ENCODE data around the gene ADGRL3.
"Not testable (repeated sequence)": the region's sequence is repeated elsewhere in the genome, so short reads cannot be mapped to it uniquely, and the experiment has no call there.

ADGRL3 gene

GRCh38 chr4:61509721-61510241, 309.7 kb downstream of the ADGRL3 start:
- not testable (repeated sequence) for DNase-seq

GRCh38 chr4:61511716-61512488, 311.8 kb downstream of the ADGRL3 start:
- DNase-seq: no peak

DNA sequence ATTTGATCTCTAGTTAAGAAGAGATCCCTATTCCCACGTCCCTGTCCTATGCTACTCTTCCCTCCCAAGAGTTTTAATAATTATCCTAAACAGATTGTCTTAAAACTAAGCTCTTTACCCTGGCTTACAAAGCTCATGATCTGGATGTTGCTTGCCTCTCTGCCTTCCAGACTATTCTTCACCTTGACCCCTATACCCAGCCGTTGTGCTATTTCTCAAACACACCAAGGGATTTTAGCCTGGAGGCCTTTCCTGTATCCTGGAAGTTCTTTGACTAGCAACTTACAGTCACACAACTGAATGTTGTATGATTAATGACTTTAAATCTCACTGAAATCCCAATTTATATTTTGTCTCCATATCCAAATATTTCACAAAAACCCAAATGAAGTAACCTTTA, 314.9 kb downstream of the ADGRL3 start:
- DNase-seq: no peak

GRCh38 chr4:61517144-61517543, 317.0 kb downstream of the ADGRL3 start:
- no peak for DNase-seq

- DNase-seq: no peak
Observed at GRCh38 chr4:61520166-61520565, 320.0 kb downstream of the ADGRL3 start.

DNA sequence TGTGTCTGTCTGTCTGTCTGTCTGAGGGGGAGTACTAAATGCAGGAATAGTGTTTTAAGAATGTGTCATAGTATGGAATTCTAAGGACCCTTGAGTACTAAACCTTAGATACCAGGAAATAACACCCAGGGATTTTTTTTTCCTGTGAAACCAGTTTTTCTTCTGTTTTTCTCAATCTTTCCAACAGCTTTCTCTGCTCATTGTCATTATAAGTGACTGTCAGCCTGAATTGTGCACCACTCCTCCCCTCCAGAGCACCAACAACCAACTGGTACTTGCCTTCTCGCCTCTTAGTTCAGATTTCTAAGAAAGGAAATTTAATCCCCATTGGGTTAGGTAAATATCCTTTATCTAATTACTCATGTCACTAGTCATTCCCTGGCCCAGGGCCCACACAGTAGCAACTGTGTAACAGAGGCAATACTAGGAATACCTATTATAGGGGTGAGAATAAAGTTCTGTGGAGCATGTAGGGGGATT, 320.6 kb downstream of the ADGRL3 start:
- DNase-seq: peak; percentile 20

- no peak for DNase-seq
Observed at GRCh38 chr4:61521451-61521850, 321.3 kb downstream of the ADGRL3 start.

- DNase-seq: no peak
Observed at GRCh38 chr4:61522312-61522711, 322.2 kb downstream of the ADGRL3 start.

DNA sequence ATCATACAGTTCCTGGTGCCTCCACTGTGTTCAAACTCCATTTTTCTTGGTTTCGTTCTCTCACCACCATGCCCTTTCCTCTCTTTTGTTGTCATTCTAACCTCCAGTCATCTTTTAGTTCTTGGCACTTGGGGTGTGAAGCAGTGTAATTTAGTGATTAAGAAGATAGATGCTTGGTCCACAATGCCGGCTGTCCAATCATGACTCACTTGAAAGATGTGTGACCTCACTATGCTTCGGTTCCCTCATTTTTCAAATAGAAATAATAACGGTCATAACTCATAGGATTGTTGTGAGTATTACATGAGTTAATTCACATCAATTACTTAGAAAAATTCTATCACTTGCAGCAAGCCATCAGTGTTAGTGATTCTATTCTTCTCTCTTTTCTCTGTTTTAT, 327.8 kb downstream of the ADGRL3 start:
- no peak for DNase-seq

DNA sequence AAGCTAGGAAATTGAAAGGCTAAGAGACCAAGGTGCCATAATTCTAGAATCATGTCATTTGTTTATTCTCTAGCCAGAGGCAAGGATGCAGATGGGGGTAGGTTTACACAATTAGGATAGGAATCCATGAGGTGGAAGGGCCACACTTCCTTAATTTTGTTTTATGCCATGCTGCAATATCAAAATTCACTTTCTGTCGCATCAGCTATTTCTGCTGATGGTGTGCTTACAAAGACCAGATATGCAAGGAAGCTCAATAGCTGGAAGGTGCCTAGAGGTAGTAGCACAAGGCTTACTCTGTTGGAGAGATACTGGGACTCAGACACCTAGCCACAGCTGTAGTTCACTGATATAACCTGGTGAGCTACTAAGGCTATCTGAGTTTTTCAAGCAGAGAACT, 328.5 kb downstream of the ADGRL3 start:
- no peak for DNase-seq

DNA sequence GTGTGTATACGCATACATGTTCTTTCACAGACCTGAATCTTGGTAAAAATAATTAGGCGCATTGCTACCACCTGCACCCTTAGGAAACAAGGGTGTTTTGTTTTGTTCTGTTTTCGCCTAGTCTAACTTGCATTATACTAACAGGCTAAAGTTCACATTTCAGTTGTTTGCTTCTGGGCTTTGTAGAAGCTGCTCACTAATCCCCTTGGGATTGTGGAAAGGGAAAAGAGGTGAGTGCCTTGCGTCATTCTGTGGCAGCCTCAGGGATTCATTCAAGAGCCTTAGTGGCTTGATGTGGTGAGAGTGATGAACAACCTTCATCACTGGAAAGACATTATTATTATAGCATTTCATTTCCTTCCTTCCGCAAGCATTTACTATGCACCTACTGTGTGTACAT, 331.1 kb downstream of the ADGRL3 start:
- DNase-seq: peak; percentile 26

- DNase-seq: no peak
Observed at GRCh38 chr4:61532336-61533000, 332.3 kb downstream of the ADGRL3 start.

DNA sequence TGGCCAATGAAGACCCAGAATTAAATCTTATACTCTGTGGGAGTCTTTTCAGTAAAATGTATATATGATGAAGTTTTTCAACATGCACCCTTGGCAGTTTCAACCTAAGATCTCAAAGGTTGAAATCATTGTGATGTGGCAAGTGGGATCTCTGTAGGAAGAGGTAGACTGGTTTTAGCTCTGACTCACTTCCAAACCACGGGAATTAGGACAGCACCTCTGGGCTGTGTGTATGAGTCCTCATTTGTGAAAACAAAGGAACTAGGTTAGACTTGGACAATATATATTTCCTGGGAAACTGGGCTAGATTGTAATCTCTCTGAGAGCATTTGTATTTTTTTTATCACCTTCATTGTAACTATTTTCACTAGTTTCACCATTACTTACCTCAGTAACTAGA, 333.0 kb downstream of the ADGRL3 start:
- no peak for DNase-seq

DNA sequence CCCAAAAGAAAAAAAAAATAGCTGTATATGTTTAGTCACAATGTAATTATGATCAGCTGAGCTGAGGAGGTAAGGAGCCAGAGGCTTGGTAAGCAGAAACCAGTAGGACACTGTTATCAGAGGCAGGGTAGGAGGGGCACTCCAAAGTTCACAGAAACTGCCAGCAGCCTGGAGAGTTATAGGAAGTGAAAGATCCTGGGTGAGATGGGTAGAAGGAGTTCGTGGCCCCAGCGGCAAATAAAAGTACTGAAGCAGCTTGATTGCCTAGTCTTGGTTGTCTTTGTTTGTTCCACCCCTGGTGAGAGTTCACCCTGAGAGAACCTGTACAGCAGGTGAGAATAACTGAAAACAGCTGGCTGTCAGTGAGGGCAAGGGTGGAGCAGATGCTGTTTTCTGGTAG, 340.8 kb downstream of the ADGRL3 start:
- DNase-seq: no peak

DNA sequence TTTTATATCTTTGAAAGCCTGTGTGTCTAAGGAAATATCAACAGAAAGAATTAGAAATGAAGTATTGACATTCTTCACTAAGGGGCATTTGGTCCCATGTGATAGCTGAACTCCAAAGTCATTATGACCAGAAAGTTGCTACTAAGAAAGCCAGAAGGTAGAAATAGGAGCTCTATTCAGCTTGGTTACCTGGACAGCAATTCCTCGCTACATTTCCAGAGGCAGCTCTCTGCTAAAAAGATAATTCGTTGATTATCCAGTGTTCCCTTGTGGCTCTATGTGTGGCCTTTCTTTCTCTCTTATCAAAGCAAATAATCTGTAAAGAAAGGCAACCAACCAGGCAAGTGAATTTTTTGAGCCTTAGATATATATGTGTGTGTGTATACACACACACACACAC, 341.3 kb downstream of the ADGRL3 start:
- DNase-seq: no peak

GRCh38 chr4:61543976-61544375, 343.9 kb downstream of the ADGRL3 start:
- DNase-seq: no peak

- no peak for DNase-seq
Observed at GRCh38 chr4:61545902-61546480, 345.9 kb downstream of the ADGRL3 start.

GRCh38 chr4:61549336-61549735, 349.2 kb downstream of the ADGRL3 start:
- no peak for DNase-seq

DNA sequence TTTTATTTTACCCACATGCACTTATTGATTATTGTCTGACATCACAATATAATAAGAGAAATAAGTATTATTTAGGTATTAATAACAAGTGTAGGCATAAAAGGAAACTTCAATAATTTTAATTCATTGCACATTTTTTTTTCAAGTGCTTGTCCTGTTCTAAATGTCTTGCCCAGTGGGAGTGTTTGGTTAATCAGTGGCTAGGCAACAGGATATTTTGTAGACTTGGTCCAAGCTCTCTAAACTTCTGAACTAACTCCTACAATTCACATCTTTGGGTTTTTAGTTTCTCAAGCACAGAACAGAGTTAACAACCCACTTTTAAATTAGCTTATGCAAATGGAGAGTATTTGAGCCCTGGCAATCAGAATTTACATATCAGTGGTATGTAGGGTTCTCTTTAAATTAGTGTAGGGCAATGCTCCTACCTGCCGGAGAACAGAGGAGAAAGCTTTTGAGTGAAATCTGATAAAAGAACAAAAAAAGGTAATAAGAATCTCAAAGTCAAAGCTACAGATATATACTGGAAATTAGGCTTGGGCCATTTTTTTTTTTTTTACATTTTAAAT, 353.5 kb downstream of the ADGRL3 start:
- DNase-seq: no peak

GRCh38 chr4:61555789-61556188, 355.7 kb downstream of the ADGRL3 start:
- no peak for DNase-seq

DNA sequence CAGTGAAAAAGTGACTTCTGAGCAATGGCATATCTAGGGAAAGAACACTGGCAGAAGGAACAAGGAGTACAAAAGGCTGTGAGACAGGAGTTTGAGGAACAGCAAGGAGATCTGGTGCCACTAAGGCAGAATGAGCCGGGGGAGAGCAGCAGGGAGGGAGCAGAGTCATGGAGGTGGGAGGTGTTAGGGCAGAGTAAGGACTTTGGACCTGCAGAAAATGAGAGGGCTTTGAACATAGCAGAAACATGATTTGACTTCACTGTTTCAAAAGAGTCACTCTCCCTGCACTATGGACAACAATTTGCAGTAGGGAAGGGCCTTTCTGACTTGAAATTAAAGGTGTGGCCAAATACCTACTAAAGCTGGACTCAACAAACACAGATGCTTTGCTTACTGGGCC, 356.2 kb downstream of the ADGRL3 start:
- no peak for DNase-seq

GRCh38 chr4:61559396-61559795, 359.3 kb downstream of the ADGRL3 start:
- DNase-seq: no peak

- DNase-seq: no peak
Observed at GRCh38 chr4:61561028-61561427, 360.9 kb downstream of the ADGRL3 start.
